ENCODE results near the gene APOE.

Gene APOE

DNA sequence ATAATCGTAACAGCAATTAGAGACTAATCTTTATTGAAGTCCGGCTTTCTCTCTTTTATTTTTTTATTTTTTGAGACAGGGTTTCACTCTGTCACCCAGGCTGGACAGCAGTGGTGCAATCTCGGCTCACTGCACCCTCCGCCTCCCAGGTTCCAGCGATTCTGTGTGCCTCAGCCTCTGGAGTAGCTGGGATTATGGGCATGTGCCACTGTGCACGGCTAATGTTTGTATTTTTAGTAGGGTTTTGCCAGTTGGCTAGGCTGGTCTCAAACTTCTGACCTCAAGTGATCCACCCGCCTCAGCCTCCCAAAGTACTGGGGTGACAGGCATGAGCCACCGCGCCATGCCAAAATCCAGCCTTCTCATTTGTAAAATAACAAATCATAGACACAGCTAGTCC lies 44.0 kb downstream of the APOE start:
- H3K36me3 ChIP-seq (ENCODE audit: control insufficient read depth in 1 of 2, insufficient read depth in 2 of 2, low read length in 2 of 2): peaks cover 0 to 16% of the 10 kb centered on the region in 2 donors
- no peak overlapping the region for H3K27ac ChIP-seq (ENCODE audit: low read depth, low read length)
- H3K4me3 ChIP-seq (ENCODE audit: low read depth in 1 of 2, low read length in 2 of 2): no peak overlapping the region
- H3K9ac ChIP-seq (ENCODE audit: low read depth in 1 of 2, low read length in 2 of 2): no peak overlapping the region
- no peaks in the 10 kb centered on the region for H3K9me3 ChIP-seq (ENCODE audit: control insufficient read depth in 1 of 2, low read length in 2 of 2)
- H3K27me3 ChIP-seq (ENCODE audit: control insufficient read depth in 1 of 2, insufficient read depth in 2 of 2, low read length in 2 of 2): no peaks in the 10 kb centered on the region
- H3K4me1 ChIP-seq (ENCODE audit: control insufficient read depth in 1 of 2, insufficient read depth in 2 of 2, low read length in 2 of 2): peaks cover 0 to 9% of the 10 kb centered on the region in 2 donors

DNA sequence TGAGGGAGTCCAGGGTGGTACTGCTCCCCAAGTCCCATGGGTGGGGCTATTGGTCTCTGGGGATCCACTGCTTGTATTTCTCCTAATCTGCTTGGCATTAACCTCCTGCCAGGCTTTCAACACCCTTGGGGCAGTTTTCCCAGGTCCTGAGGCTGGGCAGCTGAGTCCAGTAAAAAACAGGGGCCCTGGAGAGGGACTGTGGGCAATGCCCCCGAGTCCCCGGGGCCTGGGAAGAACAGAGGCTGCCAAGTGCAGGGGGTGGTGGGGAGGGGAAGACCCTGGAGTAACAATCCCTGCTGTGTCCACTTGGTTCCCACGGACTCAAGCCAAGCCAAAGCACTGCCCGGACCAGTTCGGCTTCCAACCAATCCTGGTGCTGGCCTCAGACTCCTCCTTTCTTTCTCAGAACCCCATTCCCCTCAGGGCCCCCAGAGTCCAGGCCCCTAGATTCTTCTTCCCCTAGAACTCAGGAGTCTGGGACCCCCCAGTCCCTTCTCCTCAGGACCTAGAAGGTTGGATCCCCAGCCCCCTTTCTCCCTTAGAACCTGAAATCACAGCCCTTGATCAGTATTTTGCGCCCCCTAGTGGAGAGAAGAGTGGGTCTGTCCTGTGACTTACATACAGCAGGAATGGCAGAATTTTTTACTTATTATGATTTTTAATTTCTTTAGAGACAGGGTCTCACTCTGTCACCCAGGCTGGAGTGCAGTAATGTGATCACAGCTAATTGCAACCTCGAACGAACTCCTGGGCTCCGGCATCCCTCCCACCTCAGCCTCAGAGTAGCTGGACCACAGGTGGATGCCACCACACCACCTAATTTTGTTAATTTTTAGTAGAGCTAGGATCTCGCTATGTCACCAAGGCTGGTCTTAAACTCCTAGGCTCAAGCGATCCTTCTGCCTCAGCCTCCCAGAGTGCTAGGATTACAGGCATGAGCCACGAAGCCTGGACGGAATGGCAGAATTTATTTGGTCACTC lies 45.9 kb downstream of the APOE start:
- no peaks in the 10 kb centered on the region for H3K27me3 ChIP-seq (ENCODE audit: control insufficient read depth in 1 of 2, insufficient read depth in 2 of 2, low read length in 2 of 2)
- H3K4me3 ChIP-seq (ENCODE audit: low read depth in 1 of 2, low read length in 2 of 2): no peak overlapping the region
- H3K27ac ChIP-seq (ENCODE audit: low read depth, low read length): no peak overlapping the region
- H3K36me3 ChIP-seq (ENCODE audit: control insufficient read depth in 1 of 2, insufficient read depth in 2 of 2, low read length in 2 of 2): peaks cover 0 to 16% of the 10 kb centered on the region in 2 donors
- no peak overlapping the region for H3K9ac ChIP-seq (ENCODE audit: low read depth in 1 of 2, low read length in 2 of 2)
- no peaks in the 10 kb centered on the region for H3K9me3 ChIP-seq (ENCODE audit: control insufficient read depth in 1 of 2, low read length in 2 of 2)
- peaks cover 7 to 19% of the 10 kb centered on the region in 2 donors for H3K4me1 ChIP-seq (ENCODE audit: control insufficient read depth in 1 of 2, insufficient read depth in 2 of 2, low read length in 2 of 2)

DNA sequence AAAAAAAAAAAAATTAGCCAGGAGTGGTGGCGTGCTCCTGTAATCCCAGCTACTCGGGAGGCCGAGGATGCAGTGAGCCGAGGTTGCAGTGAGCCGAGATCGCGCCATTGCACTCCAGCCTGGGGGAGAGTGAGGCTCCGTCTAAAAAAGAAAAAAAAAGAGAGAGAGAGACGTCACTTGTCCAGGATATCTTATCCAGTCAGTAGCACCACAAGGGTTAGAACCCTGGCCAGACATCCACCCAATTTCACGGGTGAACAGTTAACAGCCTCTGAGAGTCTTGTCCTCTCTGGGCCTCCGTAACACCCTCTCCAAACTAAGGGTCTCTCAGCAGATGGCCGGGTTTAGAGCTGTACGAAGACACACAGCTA lies 48.7 kb downstream of the APOE start:
- no peaks in the 10 kb centered on the region for H3K27me3 ChIP-seq (ENCODE audit: control insufficient read depth in 1 of 2, insufficient read depth in 2 of 2, low read length in 2 of 2)
- H3K27ac ChIP-seq (ENCODE audit: low read depth, low read length): peak overlapping the region; percentile 92
- no peaks in the 10 kb centered on the region for H3K9me3 ChIP-seq (ENCODE audit: control insufficient read depth in 1 of 2, low read length in 2 of 2)
- H3K36me3 ChIP-seq (ENCODE audit: control insufficient read depth in 1 of 2, insufficient read depth in 2 of 2, low read length in 2 of 2): peaks cover 0 to 21% of the 10 kb centered on the region in 2 donors
- peak overlapping the region; percentile 81 to 86 for H3K4me3 ChIP-seq (ENCODE audit: low read depth in 1 of 2, low read length in 2 of 2)
- peaks cover 21 to 31% of the 10 kb centered on the region in 2 donors for H3K4me1 ChIP-seq (ENCODE audit: control insufficient read depth in 1 of 2, insufficient read depth in 2 of 2, low read length in 2 of 2)
- H3K9ac ChIP-seq (ENCODE audit: low read depth in 1 of 2, low read length in 2 of 2): peak overlapping the region; percentile 73 to 86

DNA sequence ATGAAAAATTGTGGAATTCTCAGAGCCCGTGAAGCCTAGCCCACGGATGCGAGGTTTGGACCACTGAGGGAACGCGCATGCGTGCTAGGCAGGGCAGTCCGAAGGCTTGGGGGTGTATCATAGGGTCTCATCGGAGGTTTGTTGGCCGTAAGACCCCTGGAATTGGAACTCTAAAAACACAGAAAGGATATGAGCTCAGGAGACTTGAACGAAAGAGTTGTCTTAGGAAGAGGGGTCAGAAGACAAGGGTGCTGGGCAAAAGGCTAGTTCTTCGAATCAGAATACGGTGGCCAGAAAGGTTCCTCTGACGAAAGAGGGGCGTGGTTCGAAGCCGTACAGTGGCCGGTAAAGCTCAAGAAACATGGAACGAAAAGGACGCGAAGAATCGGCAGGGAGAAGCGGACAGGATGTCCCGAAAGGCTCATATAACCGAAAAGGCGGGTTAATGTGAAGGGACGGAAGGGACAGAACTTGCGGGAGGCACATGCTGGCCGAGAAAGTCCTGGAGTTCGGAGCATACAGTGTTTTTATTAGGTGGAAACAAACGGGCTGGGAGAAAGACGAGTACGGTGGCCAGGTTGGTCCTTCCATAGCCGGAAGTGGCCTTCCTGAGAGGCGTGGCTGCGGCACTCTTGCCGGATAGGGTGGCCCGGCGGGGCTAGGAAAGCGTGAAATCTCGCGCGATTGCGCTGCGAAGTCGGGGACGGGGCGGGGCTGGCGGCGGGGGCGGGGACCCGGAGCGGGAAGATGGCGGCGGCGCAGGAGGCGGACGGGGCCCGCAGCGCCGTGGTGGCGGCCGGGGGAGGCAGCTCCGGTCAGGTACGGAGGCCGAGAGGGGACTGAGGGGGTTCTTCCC lies 49.3 kb downstream of the APOE start, which contains the start of gene CLPTM1:
CLPTM1 (plus strand) TSS at position 732 of the 856 bp plus-strand sequence; CDS start at position 748, 16 bp downstream.
- no peaks in the 10 kb centered on the region for H3K27me3 ChIP-seq (ENCODE audit: control insufficient read depth in 1 of 2, insufficient read depth in 2 of 2, low read length in 2 of 2)
- no peaks in the 10 kb centered on the region for H3K9me3 ChIP-seq (ENCODE audit: control insufficient read depth in 1 of 2, low read length in 2 of 2)
- peaks cover 21 to 31% of the 10 kb centered on the region in 2 donors for H3K4me1 ChIP-seq (ENCODE audit: control insufficient read depth in 1 of 2, insufficient read depth in 2 of 2, low read length in 2 of 2)
- H3K9ac ChIP-seq (ENCODE audit: low read depth in 1 of 2, low read length in 2 of 2): peak within 1 kb of the TSS; percentile 86
- H3K4me3 ChIP-seq (ENCODE audit: low read depth in 1 of 2, low read length in 2 of 2): peak within 1 kb of the TSS; percentile 85 to 86
- peak within 1 kb of the TSS; percentile 92 for H3K27ac ChIP-seq (ENCODE audit: low read depth, low read length)
- H3K36me3 ChIP-seq (ENCODE audit: control insufficient read depth in 1 of 2, insufficient read depth in 2 of 2, low read length in 2 of 2): peaks cover 0 to 15% of the 10 kb centered on the region in 2 donors

DNA sequence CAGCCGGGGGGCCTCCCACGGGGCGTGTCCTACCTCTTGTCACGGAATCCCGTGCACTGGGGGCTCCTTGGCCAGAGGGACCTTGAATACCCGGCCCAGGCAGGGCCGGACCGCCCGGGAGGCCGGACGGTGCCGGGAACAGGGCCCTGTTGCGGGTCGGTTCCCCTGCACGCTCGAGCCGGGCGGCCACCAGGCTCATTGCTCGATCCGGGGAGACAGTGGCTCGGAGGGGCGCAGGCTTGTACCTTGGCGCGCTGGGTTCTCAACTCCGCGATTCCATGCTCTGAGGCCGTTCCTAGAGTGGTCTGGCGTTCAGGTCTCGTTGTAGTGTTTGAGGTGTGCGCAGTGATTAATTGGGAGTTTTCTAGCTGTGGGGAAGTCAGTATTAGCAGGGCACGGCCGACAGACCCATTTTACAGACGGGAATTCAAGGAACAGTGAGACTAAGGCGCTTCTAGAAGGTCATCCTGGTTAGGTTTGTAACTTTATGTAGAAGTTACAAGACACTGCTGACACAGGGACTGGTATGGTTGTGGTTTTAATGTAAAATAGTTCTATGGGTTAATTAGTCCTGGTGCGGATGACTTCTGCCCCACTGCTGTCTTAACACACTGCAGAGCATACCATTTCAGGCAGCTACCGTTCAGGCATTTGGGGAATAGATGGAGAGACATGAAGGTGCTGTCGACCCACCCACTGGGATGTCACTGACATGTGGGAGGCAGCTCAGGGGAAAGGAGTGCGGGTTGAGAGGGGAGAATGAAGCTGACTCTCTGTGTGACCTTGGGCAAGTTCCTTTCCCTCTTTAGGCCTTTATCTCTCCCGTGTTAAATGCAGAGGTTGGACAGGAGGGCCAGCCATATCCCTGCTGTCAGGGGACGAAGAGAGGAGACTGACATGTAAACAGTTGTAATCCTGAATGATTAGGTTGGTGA lies 50.2 kb downstream of the APOE start:
- Histone ChIP-seq H3K27me3 (ENCODE audit: control insufficient read depth in 1 of 2, insufficient read depth in 2 of 2, low read length in 2 of 2) (no peaks in the 10 kb centered on the region), H3K4me3 (ENCODE audit: low read depth in 1 of 2, low read length in 2 of 2) (peak overlapping the region; percentile 85 to 86), H3K4me1 (ENCODE audit: control insufficient read depth in 1 of 2, insufficient read depth in 2 of 2, low read length in 2 of 2) (peaks cover 29 to 33% of the 10 kb centered on the region in 2 donors)

DNA sequence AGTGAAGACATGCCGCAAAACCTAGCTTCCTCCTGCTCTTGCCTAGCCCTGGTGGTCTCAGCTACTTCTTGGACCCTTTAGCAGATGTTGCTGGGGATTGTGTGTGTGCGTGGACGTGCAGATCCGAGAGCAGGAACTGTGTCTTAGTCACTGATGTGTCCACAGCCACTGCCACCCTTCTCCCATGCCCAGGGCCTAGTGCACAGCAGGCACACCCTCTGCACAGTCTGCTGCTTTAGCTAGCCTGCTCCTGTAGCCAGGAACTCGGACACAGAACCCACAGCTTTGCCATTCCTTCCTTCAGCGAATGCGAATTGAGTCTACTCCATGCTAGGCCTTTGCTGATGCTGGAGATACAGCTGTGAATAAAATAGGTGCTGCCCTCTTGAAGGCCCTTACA lies 51.9 kb downstream of the APOE start:
- H3K27ac ChIP-seq (ENCODE audit: low read depth, low read length): no peak overlapping the region
- peak overlapping the region in 1 of 2 donors; percentile 86 for H3K4me3 ChIP-seq (ENCODE audit: low read depth in 1 of 2, low read length in 2 of 2)
- no peaks in the 10 kb centered on the region for H3K9me3 ChIP-seq (ENCODE audit: control insufficient read depth in 1 of 2, low read length in 2 of 2)
- peaks cover 0 to 30% of the 10 kb centered on the region in 2 donors for H3K36me3 ChIP-seq (ENCODE audit: control insufficient read depth in 1 of 2, insufficient read depth in 2 of 2, low read length in 2 of 2)
- H3K27me3 ChIP-seq (ENCODE audit: control insufficient read depth in 1 of 2, insufficient read depth in 2 of 2, low read length in 2 of 2): no peaks in the 10 kb centered on the region
- peaks cover 31 to 38% of the 10 kb centered on the region in 2 donors for H3K4me1 ChIP-seq (ENCODE audit: control insufficient read depth in 1 of 2, insufficient read depth in 2 of 2, low read length in 2 of 2)
- no peak overlapping the region for H3K9ac ChIP-seq (ENCODE audit: low read depth in 1 of 2, low read length in 2 of 2)

More for the DNA sequence above, 50.2 kb downstream of the APOE start:
- peak overlapping the region; percentile 86 for H3K9ac ChIP-seq (ENCODE audit: low read depth in 1 of 2, low read length in 2 of 2)
- H3K36me3 ChIP-seq (ENCODE audit: control insufficient read depth in 1 of 2, insufficient read depth in 2 of 2, low read length in 2 of 2): peaks cover 0 to 14% of the 10 kb centered on the region in 2 donors
- H3K27ac ChIP-seq (ENCODE audit: low read depth, low read length): no peak overlapping the region
- H3K9me3 ChIP-seq (ENCODE audit: control insufficient read depth in 1 of 2, low read length in 2 of 2): no peaks in the 10 kb centered on the region

DNA sequence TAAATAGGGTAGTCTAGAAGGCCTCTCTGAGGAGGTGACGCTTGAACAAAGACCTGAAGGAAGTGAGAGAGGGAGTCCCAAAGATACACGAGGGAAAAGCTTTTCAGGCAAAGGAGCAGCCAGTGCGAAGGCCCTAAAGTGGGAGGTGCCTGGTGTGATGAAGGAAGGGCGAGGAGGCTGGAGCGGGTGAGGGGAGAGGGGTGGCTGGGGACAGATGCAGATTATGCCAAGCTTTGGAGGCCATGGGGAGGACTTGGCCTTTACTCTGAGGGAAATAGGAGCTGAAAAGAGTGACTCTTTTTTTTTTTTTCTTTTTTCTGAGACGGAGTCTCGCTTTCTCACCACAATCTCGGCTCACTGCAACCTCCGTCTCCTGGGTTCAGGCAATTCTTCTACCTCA lies 52.5 kb downstream of the APOE start:
- H3K4me1 ChIP-seq (ENCODE audit: control insufficient read depth in 1 of 2, insufficient read depth in 2 of 2, low read length in 2 of 2): peaks cover 31 to 38% of the 10 kb centered on the region in 2 donors
- no peak overlapping the region for H3K4me3 ChIP-seq (ENCODE audit: low read depth in 1 of 2, low read length in 2 of 2)
- H3K36me3 ChIP-seq (ENCODE audit: control insufficient read depth in 1 of 2, insufficient read depth in 2 of 2, low read length in 2 of 2): peaks cover 0 to 31% of the 10 kb centered on the region in 2 donors
- no peaks in the 10 kb centered on the region for H3K9me3 ChIP-seq (ENCODE audit: control insufficient read depth in 1 of 2, low read length in 2 of 2)
- H3K9ac ChIP-seq (ENCODE audit: low read depth in 1 of 2, low read length in 2 of 2): no peak overlapping the region
- no peaks in the 10 kb centered on the region for H3K27me3 ChIP-seq (ENCODE audit: control insufficient read depth in 1 of 2, insufficient read depth in 2 of 2, low read length in 2 of 2)
- no peak overlapping the region for H3K27ac ChIP-seq (ENCODE audit: low read depth, low read length)

All from duodenal mucosa (tissue), 2 donors.